GM10266 (cell line): Measurements from ENCODE around the gene PI4KA.
"Not testable (repeated sequence)": the region's sequence is repeated elsewhere in the genome, so short reads cannot be mapped to it uniquely, and the experiment has no call there.

Experiments
- DNase-seq: peaks from one replicate; pipeline ENCODE4 v3.0.0; 2012; ENCODE audit errors: extremely low spot score
- CTCF ChIP-seq: IDR thresholded peaks from 2 replicates; pipeline ENCODE4 v1.5.1; 2012; ENCODE audit warnings: mild to moderate bottlenecking, low read depth; ENCODE audit not compliant: control insufficient read depth, insufficient read depth; ENCODE audit errors: missing control alignments

Gene PI4KA

GRCh38 chr22:20840646-20841371, 17.8 kb downstream of the PI4KA start:
- no peak for TF ChIP-seq CTCF
- DNase-seq = no peak

- no peak for TF ChIP-seq CTCF
Observed at GRCh38 chr22:20839837-20840645, 18.6 kb downstream of the PI4KA start.

GRCh38 chr22:20839354-20839753, 19.3 kb downstream of the PI4KA start:
- not testable (repeated sequence) for DNase-seq

More at GRCh38 chr22:20839837-20840645, 18.6 kb downstream of the PI4KA start:
- no peak for DNase-seq

GRCh38 chr22:20836987-20837823, 21.4 kb downstream of the PI4KA start:
- TF ChIP-seq CTCF = no peak
- DNase-seq = no peak

- no peak for DNase-seq
- TF ChIP-seq CTCF = no peak
Observed at GRCh38 chr22:20834725-20835124, 23.9 kb downstream of the PI4KA start.

- TF ChIP-seq CTCF = no peak
- DNase-seq = no peak
Observed at GRCh38 chr22:20834206-20834605, 24.4 kb downstream of the PI4KA start.

GRCh38 chr22:20833225-20833665, 25.4 kb downstream of the PI4KA start:
- no peak for DNase-seq
- no peak for TF ChIP-seq CTCF
